Measurements from ENCODE around the gene MGMT. TPM values are rescaled to one million over a fixed set of nuclear protein-coding genes. Genes with fewer than 3 reads are reported as not detected.

Gene MGMT
- total and polyA plus RNA-seq, 2 donors (not counting 3 experiments of a cell fraction or from before 2014, with no cell fraction given) = 15.0 to 15.2 TPM

DNA sequence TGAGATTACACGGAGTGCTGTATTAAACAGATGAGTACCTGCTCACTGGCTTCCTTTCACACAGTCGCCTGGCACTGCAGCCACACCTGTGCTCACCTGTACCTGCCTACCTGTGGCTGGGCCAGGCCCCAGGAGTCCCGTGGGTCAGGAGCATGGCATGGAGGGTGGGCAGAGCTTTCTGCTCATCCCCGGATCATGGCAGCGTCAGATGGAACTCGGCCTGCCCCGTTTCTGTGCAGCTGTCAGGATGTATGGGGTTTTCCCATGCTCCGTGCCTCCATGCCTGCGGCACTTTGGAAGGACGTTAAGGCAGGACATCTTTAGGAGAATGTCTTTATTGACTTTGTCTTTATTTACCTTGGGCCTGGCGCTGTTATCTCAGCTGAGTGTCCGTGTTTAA lies 112.2 kb downstream of the MGMT start:
- FAIRE-seq (no peak), DNase-seq (ENCODE audit: low read depth, low spot score) (no peak)
- intact Hi-C loops (cut with micrococcal nuclease) = no loop called here
- Histone ChIP-seq H3K4me3 (replicated peaks in 1 of 3; ENCODE audit: insufficient read depth in 1 of 3, low read depth in 1 of 3, low read length in 3 of 3) (no peak overlapping the region), H3K9me1 (replicated peaks; ENCODE audit: control insufficient read depth, extremely low read depth, insufficient read depth, low read length) (no peaks in the 10 kb centered on the region), H3K4me1 (ENCODE audit: control insufficient read depth, extremely low read depth, insufficient read depth, low read length) (no peaks in the 10 kb centered on the region), H4K20me1 (replicated peaks; ENCODE audit: control insufficient read depth, extremely low read depth, insufficient read depth, low read length) (no peaks in the 10 kb centered on the region), H3K4me2 (ENCODE audit: insufficient read depth, low read length) (no peak overlapping the region), H3K36me3 (ENCODE audit: control insufficient read depth in 2 of 2, extremely low read depth in 1 of 2, insufficient read depth in 2 of 2, low read length in 2 of 2) (no peaks in the 10 kb centered on the region), H3K27ac (ENCODE audit: insufficient read depth, low read depth, low read length) (no peak overlapping the region), H3K27me3 (ENCODE audit: control insufficient read depth in 2 of 2, insufficient read depth in 2 of 2, low read length in 2 of 2) (no peaks in the 10 kb centered on the region), H3K79me2 (ENCODE audit: control insufficient read depth, insufficient read depth, low read length) (no peaks in the 10 kb centered on the region), H2AFZ (ENCODE audit: low read depth, low read length) (no peak overlapping the region), H3K9me3 (replicated peaks; ENCODE audit: control insufficient read depth, insufficient read depth, low read length) (no peaks in the 10 kb centered on the region), H3K9ac (replicated peaks; ENCODE audit: extremely low read depth, insufficient read depth, low read length) (no peak overlapping the region)
- dilution Hi-C loops (cut with MboI; ENCODE audit: extremely low pct_ligation_motif_present, low sequenced_read_pairs) = no loop called here
- CTCF ChIA-PET = no interaction called here
- POLR2A ChIA-PET = no interaction called here
- no TSS peak for BruUV-seq (replicated peaks)
- TF ChIP-seq EZH2 (IDR thresholded peaks at IDR 0.05; ENCODE audit: borderline replicate concordance, low read depth, low read length, severe bottlenecking) (no peak), POLR2AphosphoS5 (IDR thresholded peaks at IDR 0.05; ENCODE audit: insufficient read depth, low read depth, low read length) (no peak), GATA2 (IDR thresholded peaks at IDR 0.05; ENCODE audit: insufficient read depth, insufficient read length, low read depth, low read length) (no peak), FOS (IDR thresholded peaks at IDR 0.05; ENCODE audit: borderline replicate concordance, insufficient read depth, low read length) (no peak), JUN (IDR thresholded peaks at IDR 0.05; ENCODE audit: borderline replicate concordance, insufficient read depth, insufficient read length, low read depth) (no peak), POLR2A (IDR thresholded peaks at IDR 0.05; ENCODE audit: low read depth, low read length) (no peak), MYC (IDR thresholded peaks at IDR 0.05; ENCODE audit: low read depth, low read length) (no peak)
- TF ChIP-seq, protein P1, sequence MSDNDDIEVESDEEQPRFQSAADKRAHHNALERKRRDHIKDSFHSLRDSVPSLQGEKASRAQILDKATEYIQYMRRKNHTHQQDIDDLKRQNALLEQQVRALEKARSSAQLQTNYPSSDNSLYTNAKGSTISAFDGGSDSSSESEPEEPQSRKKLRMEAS (IDR thresholded peaks at IDR 0.05; ENCODE audit: insufficient read depth, insufficient read length) = no peak

DNA sequence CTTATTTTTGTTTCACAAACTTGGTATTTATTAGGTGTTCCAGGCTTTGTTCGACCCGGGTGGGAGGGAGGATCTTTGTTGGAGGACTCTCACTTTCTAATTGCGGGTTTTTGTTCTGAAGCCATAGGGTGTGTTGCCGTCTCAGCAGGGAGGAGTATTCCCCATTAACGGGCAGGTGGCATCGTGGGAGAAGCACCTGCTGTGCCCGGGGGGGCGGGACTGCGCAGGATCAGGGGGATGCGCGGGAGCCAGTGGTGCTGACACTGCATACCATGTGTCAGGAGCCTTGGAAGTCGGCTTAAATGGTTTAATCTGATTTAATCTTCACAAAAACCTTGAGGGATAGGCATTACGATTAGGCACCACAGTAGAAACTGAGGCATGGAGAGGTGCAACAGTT lies 113.0 kb downstream of the MGMT start:
- Histone ChIP-seq H3K4me1 (ENCODE audit: control insufficient read depth, extremely low read depth, insufficient read depth, low read length) (no peaks in the 10 kb centered on the region), H3K9ac (replicated peaks; ENCODE audit: extremely low read depth, insufficient read depth, low read length) (no peak overlapping the region), H3K4me3 (replicated peaks in 1 of 3; ENCODE audit: insufficient read depth in 1 of 3, low read depth in 1 of 3, low read length in 3 of 3) (no peak overlapping the region), H3K79me2 (ENCODE audit: control insufficient read depth, insufficient read depth, low read length) (no peaks in the 10 kb centered on the region), H2AFZ (ENCODE audit: low read depth, low read length) (no peak overlapping the region), H3K9me3 (replicated peaks; ENCODE audit: control insufficient read depth, insufficient read depth, low read length) (no peaks in the 10 kb centered on the region), H4K20me1 (replicated peaks; ENCODE audit: control insufficient read depth, extremely low read depth, insufficient read depth, low read length) (no peaks in the 10 kb centered on the region), H3K27ac (ENCODE audit: insufficient read depth, low read depth, low read length) (no peak overlapping the region), H3K9me1 (replicated peaks; ENCODE audit: control insufficient read depth, extremely low read depth, insufficient read depth, low read length) (no peaks in the 10 kb centered on the region), H3K4me2 (ENCODE audit: insufficient read depth, low read length) (no peak overlapping the region), H3K36me3 (ENCODE audit: control insufficient read depth in 2 of 2, extremely low read depth in 1 of 2, insufficient read depth in 2 of 2, low read length in 2 of 2) (no peaks in the 10 kb centered on the region), H3K27me3 (ENCODE audit: control insufficient read depth in 2 of 2, insufficient read depth in 2 of 2, low read length in 2 of 2) (no peaks in the 10 kb centered on the region)
- dilution Hi-C loops (cut with MboI; ENCODE audit: extremely low pct_ligation_motif_present, low sequenced_read_pairs) = no loop called here
- BruUV-seq (replicated peaks) = no TSS peak
- intact Hi-C loops (cut with micrococcal nuclease) = no loop called here
- POLR2A ChIA-PET = no interaction called here
- DNase-seq (ENCODE audit: low read depth, low spot score) (no peak), FAIRE-seq (no peak)
- CTCF ChIA-PET = no interaction called here
- no peak for TF ChIP-seq MYC (IDR thresholded peaks at IDR 0.05; ENCODE audit: low read depth, low read length)
- TF ChIP-seq, protein P2, sequence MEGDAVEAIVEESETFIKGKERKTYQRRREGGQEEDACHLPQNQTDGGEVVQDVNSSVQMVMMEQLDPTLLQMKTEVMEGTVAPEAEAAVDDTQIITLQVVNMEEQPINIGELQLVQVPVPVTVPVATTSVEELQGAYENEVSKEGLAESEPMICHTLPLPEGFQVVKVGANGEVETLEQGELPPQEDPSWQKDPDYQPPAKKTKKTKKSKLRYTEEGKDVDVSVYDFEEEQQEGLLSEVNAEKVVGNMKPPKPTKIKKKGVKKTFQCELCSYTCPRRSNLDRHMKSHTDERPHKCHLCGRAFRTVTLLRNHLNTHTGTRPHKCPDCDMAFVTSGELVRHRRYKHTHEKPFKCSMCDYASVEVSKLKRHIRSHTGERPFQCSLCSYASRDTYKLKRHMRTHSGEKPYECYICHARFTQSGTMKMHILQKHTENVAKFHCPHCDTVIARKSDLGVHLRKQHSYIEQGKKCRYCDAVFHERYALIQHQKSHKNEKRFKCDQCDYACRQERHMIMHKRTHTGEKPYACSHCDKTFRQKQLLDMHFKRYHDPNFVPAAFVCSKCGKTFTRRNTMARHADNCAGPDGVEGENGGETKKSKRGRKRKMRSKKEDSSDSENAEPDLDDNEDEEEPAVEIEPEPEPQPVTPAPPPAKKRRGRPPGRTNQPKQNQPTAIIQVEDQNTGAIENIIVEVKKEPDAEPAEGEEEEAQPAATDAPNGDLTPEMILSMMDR (IDR thresholded peaks at IDR 0.05; ENCODE audit: extremely low read depth in 1 of 2, insufficient read depth in 1 of 2, low read depth in 1 of 2, low read length in 2 of 2) = no peak
